Amygdala (tissue), 56 donors: Measurements from ENCODE around the gene SSX2IP.
"Not testable (repeated sequence)": the region's sequence is repeated elsewhere in the genome, so short reads cannot be mapped to it uniquely, and the experiment has no call there.

Source experiments
- DNase-seq, 56 donors: peaks; one replicate each; lab custom pipeline; 2025; lab: John Stamatoyannopoulos, UW

SSX2IP gene

DNA sequence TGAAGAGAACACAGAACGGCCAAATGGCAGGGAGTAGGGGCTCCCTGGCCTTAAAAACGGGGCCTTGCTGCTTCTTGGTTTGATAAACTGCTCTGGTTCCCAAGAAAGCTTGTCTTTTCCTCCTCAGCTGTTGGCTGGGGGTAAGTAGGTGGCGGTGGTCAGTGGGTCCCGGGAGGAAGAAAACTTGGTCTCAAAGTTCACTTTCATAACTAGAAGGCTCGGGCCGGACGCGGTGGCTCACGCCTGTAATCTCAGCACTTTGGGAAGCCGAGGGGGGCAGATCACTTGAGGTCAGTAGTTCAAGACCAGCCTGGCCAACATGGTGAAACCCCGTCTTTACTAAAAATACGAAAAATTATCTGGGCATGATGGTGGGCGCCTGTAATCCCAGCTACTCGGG is 68.7 kb downstream of the SSX2IP start:
- DNase-seq: no peak

DNA sequence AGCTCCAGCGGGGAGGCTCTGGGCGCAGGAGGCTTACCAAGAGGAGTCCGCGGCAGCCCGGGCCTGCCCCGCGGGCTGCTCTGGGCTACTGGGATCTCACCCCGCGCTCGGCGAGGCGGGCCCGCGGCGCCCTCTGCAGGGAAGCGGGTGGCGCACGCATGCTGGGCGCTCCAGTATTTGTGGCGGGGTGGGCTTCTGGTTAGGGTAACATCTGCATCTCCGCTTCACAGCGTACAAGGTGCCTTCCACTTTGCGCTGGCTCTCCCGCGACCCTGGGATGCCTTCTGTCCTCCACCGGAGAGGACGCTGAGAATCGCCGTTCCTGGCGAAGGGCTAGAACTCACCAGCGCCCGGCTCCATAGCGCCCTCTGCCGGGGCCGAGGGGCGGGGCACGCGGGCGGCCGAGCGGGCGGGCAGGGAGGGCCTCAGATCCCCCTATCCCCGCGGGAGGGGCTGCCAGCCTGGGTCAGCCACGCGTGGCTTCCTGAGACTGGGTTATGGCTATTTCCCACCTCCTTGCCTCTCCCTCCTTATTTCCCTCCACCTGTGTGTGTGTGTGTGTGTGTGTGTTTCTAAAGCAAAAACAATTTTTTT is 69.4 kb downstream of the SSX2IP start:
- peak in 51 of 56 donors; percentile 9 to 95 (median 66) for DNase-seq

DNA sequence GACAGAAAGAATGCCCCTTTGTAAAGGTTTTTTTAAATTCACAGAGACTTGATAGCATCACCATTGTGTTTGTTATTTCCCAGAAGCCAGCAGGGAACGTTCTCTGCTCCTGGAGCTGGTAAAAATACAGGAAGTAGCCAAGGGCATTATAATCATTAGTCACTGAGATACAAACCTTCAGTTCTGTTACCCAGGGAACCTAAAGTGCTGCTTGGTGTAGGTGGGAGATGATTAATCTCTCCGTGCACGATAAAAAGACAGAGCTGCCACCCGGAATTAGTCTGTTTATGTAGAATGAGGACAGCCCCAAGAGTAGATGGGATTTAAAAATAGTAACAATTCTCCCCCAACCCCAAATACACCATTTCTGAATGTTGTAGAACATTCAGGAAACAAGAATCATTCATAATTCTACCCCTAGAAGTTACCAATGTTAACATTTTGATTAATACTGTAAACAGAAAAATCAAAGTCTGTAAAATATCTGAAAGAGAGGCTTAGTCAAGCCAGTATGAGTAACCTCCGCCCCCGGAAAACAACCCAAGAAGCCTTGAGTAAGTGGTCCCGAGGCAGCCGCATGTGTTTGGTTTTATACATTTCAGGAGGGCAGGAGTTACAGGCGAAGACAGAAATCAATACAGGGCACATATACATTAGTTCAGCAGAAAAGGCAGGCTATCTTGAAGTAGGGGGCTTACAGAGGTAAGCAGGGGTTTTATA is 70.7 kb downstream of the SSX2IP start:
- peak in 21 of 56 donors; percentile 3 to 46 (median 14) for DNase-seq

DNA sequence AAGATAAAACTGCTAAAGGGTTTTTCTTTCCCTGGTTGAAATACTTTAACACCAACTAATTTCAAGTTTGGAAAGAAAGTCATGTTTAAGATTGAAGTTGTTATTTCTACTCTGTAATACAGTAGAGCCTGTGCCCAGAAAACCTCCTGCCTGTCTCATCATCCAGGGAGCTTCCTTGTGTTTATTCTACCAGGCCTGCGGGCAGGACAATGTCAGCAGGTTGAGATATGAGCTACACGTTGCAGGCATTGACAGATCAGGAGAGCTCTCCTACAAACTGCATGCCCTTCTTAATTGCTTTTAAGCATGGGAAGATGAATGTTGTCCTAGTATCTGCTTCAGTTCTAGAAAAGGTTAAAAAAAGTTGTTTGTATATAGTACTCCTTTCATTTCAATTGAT is 72.9 kb downstream of the SSX2IP start:
- no peak for DNase-seq

DNA sequence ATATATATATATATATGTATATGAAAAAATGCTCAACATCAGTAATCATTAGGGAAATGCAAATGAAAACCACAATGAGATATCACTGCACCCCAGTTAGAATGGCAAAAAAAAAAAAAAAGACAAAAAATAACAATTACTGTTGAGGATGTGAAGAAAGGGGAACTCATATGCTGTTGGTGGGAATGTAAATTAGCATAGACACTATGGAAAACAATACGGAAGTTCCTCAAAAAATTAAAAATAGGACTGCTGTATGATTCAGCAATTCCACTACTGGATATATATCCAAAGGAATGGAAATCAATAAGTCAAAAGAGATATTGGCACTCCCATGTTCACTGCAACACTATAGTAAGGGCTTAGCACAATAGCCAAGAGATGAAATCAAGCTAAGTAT is 74.5 kb downstream of the SSX2IP start:
- no peak for DNase-seq

DNA sequence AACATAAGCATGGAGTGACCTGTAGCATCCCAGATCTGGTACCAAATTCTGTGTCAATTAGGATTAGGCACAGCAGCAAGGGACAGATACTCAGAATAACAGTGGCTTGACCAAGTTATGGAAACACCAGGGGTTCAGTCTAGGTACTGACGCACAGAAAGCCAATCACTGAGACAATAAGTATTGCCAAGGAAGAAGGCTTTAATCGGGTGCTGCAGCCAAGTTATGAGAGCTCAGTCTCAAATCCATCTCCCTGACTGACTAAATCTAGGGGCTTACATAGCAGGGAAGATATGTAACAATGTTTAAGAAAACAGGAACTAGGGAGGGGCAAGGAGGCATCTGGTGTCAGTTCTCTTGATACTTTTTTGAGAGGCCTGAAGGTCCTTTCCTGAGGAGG is 76.4 kb downstream of the SSX2IP start:
- DNase-seq: no peak

DNA sequence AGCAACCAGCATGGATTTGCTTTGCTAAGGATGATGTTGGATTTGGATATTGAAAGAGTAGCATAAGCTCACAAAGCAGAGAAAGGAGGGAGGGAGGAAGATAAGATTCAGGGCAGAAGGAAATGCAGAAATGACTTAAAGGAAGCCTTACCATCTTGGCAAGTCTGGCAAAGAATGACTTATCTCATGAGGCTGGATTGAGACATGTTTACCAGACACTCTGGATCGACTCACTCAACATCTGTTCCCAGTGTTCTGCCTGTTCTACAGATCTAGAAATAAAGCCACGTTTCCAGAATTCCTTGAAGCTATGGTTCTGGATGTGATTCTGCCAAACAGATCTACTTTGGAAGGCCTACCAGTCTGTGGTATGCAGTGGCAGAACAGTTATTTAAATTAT is 77.2 kb downstream of the SSX2IP start:
- no peak for DNase-seq

DNA sequence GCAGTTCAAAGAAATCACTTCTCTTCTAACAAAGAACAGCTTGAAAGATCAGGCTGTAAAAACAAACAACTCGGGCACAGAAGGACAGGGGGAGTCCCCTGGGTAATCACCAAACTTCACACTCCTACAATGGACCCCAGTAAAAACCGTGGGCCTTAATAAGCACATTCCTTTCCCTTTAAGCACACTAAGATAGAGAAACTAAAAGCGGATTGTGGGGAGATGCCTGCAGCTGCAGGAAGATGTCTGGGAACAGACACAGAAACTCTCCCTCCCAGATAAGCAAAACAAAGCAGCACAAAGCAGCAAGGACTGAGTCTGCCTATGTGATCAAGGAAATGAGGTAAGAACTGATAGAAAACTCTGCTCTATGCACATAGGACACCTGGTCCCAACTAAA is 78.5 kb downstream of the SSX2IP start:
- DNase-seq: peak in 1 of 56 donors; percentile 8

DNA sequence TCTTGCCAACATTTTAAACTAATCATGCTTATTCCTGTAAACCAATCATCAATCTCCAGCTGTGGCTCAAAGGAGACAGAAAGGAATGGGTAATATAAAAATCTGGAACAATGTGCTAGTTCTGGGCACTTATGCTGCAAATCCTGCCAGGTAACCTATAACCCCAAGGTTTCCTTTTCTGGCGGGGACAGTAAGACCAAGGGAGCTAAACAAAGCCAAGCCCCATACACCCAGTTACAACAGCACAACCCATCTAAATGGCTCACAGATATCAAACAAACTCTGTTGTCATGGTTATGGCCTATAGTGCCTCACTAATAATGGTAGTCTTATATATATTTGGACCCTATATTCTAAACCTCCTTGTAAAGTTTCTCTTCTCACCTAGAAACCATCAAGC is 79.2 kb downstream of the SSX2IP start:
- DNase-seq: no peak

DNA sequence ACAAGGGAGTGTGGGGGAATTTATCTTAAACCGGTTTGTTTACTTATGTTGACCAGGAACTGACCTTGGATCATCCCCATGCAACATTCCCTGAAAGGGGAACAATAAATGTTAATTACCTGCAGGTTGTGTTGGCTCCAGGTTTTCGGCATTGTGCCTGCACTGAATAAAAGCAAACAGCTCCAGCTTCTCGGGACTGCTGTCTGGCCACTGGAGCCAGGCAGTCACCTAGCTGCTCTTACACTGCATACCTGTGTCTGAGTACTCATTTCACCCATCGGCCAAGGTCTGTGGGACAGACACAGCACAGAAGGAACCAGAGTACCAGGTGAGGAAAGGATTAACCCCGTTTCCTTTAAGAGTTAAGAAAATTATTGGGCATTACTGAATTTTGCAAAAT is 83.3 kb downstream of the SSX2IP start:
- DNase-seq: no peak

DNA sequence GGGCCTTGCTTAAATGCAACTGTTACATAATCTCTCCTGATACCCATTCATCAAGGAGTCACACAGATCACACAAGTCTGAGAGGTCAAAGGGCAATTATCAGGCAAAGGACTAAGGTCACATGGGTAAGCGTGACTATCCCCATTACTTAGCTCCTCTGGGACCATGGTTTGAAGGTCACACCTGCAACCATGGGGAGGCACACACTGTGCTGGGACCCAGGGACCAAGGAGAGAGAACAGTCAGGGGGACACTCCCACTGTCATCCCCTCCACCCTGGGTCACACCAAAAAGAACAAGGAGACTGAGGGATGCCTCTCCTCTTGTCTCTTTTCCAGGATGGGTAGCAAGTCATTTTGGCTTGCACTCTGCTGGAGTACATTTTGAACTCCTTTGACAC is 85.1 kb downstream of the SSX2IP start:
- DNase-seq: no peak

DNA sequence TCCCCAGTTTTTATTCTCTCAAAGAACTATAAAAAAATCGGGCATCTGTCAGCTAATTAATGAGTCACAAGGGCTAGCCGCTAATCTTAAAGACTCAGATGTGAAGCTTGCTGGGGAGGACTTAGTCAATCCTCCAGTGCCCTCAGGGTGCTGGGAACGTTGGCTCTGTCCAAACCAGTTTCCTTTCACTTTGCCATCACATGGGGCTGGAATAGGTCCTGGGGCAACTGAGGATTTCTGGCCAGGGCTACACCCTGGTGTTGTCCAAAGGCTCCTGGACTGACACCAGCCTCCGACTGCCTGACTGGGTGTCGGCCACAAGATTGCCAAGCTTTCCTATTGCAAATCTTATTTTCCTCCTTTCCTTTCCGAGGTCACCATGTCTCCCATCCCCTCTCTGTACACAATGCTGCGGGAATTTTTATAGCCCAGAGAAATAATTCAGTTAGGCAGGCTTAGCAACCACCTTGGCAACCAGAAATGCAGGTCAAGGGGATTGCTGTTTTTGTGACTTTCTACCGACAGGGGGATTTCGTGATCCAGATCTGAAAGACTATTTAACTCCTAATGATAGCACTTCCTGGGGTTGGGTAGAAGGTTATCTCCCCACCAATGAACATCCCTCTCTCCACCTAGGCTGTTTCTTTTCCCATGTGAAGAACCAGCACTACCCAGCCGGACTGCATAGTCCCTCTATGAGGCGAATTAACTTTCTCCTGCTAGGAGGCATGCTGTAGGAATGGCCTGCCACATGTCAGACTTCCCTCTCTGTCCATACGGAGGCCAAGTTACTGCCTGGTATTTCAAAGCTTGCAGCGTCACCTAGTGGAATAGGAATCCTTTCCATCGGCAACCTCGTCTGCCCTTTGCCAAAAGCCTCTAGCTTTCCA is 86.1 kb downstream of the SSX2IP start:
- peak in 20 of 56 donors; percentile 1 to 39 (median 18) for DNase-seq

DNA sequence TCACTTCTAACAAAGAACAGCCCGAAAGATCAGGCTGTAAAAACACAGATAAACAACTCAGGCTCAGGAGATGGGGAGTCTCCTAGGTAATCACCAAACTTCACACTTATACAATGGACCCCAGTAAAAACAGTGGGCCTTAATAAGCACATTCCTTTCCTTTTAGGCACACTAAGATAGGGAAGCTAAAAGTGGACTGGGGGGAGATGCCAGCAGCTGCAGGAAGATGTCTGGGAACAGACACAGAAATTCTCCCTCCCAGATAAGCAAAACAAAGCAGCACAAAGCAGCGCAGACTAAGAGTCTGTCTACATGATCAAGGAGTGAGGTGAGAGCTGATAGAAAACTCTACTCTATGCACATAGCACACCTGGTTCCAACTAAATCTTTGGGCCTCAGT is 87.0 kb downstream of the SSX2IP start:
- no peak for DNase-seq

DNA sequence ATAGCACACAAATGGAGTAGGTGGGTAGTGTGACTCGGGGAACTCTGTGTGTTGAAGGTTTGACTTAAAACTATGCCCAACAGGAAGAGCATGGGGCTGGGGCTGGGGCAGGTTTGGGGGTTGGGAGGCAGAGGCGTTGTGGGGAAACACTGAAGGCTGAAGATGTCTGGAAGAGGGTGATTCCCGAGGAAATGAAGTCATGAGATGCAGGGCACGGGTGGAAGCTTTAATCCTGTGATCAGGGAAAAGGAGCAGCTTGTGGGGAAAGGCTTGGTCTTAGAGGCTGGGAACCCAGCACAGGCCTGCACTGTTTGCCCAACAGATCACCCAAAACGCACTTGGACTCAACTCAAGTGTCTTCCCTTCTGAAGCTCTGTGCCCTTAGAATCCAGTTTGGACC is 89.5 kb downstream of the SSX2IP start:
- DNase-seq: no peak

DNA sequence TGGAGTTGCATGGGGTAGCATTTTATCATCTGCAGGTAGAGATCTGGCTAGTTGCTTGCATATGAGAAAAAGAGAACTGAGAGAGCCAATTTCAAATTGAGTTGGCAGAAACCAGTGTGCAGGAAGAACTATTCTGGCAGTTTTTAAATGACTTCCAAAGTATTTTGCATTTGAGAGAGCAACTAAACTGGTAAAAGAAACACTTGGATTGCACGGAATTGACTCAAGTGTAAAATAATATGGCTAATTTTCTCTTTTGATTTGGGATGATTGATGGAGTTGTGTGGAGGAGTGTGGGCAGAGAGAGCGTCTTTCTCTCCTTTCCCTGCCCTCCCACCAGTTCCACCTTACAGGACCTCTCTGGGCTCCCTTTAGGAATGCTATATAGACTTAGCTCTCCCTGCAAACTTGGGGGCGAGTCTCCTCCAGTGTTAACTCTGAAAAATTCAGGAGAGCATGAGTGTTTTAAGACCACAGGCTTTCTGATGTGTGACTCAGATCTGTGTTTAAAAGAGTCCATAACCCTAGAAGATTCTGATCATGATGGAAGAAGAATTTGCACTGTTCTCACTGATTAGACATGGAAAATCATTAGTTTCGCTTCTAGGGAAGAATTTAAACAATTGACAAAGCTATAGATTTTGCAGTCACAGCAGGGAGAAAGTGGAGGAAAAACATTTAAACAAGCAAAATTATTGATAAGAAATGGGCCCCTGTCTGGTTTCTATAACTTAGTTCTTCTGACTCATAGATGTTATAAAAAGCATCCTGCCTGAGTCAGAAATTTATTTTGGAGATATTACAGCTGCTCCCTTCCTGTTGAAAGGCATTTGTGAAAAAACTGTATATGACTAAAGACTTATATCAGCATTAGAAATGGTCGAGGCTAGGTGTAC is 91.2 kb downstream of the SSX2IP start:
- no peak for DNase-seq

DNA sequence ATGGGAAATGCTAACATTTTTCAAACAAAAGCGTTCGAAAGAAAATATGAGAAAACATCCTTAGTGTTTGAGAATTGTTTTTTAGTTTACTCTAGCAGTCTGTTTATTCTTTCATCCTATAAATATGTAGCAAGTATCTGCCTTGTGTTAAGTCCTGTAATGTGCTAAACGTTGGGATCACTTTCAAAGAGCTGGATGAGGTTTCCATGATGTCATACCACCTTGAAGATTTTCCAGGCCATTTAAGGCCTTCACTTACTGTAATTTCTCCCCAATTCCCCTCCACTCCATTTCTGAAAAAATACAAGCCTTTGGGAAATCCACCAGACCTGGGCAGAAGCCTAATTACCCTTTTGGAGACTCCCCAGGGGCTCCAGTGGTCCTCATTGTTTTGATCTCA is 91.8 kb downstream of the SSX2IP start:
- DNase-seq: no peak

DNA sequence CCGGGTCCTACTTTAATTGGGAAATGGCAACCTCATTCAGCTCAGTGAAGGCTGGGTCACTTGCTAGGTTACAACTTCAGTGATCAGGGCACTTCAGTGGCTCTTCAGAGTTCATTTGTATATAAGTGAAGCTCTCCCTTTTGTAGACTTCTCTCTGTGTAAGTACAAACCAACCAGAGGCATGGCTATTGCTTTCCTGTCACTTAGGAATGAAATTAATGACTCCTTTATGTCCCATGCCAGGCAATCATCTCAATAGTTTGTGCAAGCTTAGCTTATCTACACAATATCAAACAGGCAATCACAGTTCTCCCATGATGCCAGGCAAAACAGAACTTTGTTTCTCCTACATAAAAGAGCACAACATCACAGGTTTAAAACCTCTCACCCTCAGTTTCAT is 93.2 kb downstream of the SSX2IP start:
- no peak for DNase-seq

DNA sequence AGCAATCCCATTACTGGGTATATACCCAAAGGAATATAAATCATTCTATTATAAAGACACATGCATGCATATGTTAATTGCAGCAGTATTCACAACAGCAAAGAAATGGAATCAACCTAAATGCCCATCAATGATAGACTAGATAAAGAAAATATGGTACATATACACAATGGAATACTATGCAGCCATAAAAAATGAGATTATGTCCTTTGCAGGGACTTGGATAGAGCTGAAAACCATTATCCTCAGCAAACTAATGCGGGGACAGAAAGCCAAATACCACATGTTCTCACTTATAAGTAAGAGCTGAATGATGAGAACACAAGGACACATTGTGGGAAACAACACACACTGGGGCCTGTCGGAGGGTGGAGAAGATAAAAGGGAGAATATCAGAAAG is 95.3 kb downstream of the SSX2IP start:
- not testable (repeated sequence) for DNase-seq
